Hair follicular keratinocyte (primary cell): ENCODE results near the gene AMOT. TPM values are rescaled to one million over a fixed set of nuclear protein-coding genes. Genes with fewer than 3 reads are reported as not detected.

ENCODE experiments used
- total RNA-seq: library from RNA; depleted of rRNA; stranded (reverse); fragments of >200 nt; gene quantifications from 2 replicates; pipeline ENCODE4 v1.2.3, GENCODE V29; 2015

The AMOT gene, protein sequence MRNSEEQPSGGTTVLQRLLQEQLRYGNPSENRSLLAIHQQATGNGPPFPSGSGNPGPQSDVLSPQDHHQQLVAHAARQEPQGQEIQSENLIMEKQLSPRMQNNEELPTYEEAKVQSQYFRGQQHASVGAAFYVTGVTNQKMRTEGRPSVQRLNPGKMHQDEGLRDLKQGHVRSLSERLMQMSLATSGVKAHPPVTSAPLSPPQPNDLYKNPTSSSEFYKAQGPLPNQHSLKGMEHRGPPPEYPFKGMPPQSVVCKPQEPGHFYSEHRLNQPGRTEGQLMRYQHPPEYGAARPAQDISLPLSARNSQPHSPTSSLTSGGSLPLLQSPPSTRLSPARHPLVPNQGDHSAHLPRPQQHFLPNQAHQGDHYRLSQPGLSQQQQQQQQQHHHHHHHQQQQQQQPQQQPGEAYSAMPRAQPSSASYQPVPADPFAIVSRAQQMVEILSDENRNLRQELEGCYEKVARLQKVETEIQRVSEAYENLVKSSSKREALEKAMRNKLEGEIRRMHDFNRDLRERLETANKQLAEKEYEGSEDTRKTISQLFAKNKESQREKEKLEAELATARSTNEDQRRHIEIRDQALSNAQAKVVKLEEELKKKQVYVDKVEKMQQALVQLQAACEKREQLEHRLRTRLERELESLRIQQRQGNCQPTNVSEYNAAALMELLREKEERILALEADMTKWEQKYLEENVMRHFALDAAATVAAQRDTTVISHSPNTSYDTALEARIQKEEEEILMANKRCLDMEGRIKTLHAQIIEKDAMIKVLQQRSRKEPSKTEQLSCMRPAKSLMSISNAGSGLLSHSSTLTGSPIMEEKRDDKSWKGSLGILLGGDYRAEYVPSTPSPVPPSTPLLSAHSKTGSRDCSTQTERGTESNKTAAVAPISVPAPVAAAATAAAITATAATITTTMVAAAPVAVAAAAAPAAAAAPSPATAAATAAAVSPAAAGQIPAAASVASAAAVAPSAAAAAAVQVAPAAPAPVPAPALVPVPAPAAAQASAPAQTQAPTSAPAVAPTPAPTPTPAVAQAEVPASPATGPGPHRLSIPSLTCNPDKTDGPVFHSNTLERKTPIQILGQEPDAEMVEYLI
- 0.08 and 0.23 TPM in 2 replicates for total RNA-seq

DNA sequence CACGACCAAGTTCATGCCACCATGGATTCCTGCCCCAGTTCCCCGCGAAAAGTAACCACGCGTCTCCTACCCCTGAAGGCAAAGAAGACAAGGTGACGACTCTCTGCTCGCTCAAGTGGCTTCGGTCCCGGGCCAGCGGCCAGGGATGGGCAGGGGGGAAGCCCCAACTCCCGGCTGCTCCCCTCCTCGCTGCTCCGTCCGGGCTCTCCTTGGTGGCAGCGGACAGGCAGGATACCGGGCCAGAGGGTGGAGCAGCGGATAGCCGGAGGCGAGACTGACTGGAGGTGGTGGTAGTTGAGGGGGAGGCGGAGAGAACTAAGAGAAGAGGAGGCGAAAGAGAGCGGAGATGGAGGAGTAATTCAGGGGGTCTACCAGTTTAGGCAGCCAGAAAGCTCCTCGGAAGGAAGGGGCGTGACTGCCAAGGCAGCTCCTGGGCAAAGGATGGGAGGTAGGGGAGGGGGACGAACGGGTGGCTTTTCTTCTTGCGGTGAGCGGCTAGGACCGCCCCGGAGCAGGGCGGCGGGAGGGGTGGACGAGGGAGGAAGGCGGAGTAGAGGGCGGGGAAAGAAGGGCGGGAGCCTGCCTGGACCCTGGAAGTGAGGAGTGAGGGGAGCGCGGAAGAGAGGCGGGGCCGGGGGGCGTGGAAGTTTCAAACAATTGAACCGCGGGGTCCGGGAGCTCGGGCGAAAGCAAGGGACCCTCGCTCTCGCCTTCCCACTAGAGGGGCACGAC lies at the start of gene AMOT:
Gene AMOT, minus strand, starts transcription at position 450 of the 732 bp plus-strand sequence. CDS start 17,705 bp downstream, outside the sequence.

Other genes with a start within 250 kb of the AMOT start
- not detected in 2 replicates for gene LHFPL1, start 160.9 kb downstream of the AMOT start, total RNA-seq